SK-N-SH treated with all-trans-retinoic acid at 6 μM for 48 hours (cell line): ENCODE data around the gene KCNK6.
A peak's percentile ranks its signal among the peaks of the same experiment; 100 is the strongest.

Source experiments
- ATAC-seq: fragments of 200-7000 bp; cut with Tn5 transposase; 3 replicates; pipeline ENCODE4 v1.9.1; 2020; ENCODE audit warnings: mild to moderate bottlenecking, moderate library complexity
- BACH2 ChIP-seq: fragments of 250-450 bp; sonication (Bioruptor Pico); IDR thresholded peaks from 2 replicates; pipeline ENCODE4 v1.9.0; 2021; ENCODE audit warnings: mild to moderate bottlenecking, borderline replicate concordance
- CSDC2 ChIP-seq: fragments of 250-450 bp; sonication (Bioruptor Pico); IDR thresholded peaks from 2 replicates; pipeline ENCODE4 v1.5.0; 2020; ENCODE audit warnings: mild to moderate bottlenecking, moderate library complexity
- ESRRG ChIP-seq: fragments of 250-450 bp; sonication (Bioruptor Pico); IDR thresholded peaks from 2 replicates; pipeline ENCODE4 v1.6.1; 2021; ENCODE audit warnings: mild to moderate bottlenecking
- GLIS3 ChIP-seq: fragments of 250-450 bp; sonication (Bioruptor Pico); IDR thresholded peaks from 2 replicates; pipeline ENCODE4 v1.5.0; 2020; ENCODE audit warnings: mild to moderate bottlenecking, moderate library complexity
- ISL1 ChIP-seq: fragments of 250-450 bp; sonication (Bioruptor Pico); IDR thresholded peaks from 2 replicates; pipeline ENCODE4 v2.1.2; 2022; ENCODE audit warnings: mild to moderate bottlenecking, moderate library complexity
- OSR1 ChIP-seq: fragments of 250-450 bp; sonication (Bioruptor Pico); IDR thresholded peaks from 2 replicates; pipeline ENCODE4 v1.8.0; 2022; ENCODE audit warnings: moderate library complexity, mild to moderate bottlenecking, inconsistent platforms
- PATZ1 ChIP-seq: fragments of 250-450 bp; sonication (Bioruptor Pico); IDR thresholded peaks from 2 replicates; pipeline ENCODE4 v1.8.0; 2020; ENCODE audit warnings: mild to moderate bottlenecking, moderate library complexity, borderline replicate concordance
- RARB ChIP-seq: fragments of 250-450 bp; sonication (Bioruptor Pico); IDR thresholded peaks from 2 replicates; pipeline ENCODE4 v1.8.0; 2021; ENCODE audit warnings: mild to moderate bottlenecking, moderate library complexity
- SNAI2 ChIP-seq: fragments of 250-450 bp; sonication (Bioruptor Pico); IDR thresholded peaks from 2 replicates; pipeline ENCODE4 v1.5.0; 2020; ENCODE audit warnings: mild to moderate bottlenecking, moderate library complexity
- TCF4 ChIP-seq: fragments of 250-450 bp; sonication (Bioruptor Pico); IDR thresholded peaks from 2 replicates; pipeline ENCODE4 v1.8.0; 2021; ENCODE audit warnings: mild to moderate bottlenecking, moderate library complexity, borderline replicate concordance
- ZC3H10 ChIP-seq: fragments of 250-450 bp; sonication (Bioruptor Pico); IDR thresholded peaks from 2 replicates; pipeline ENCODE4 v1.5.1; 2021; ENCODE audit warnings: mild to moderate bottlenecking, moderate library complexity
- ZFP3 ChIP-seq: fragments of 250-450 bp; sonication (Bioruptor Pico); IDR thresholded peaks from 2 replicates; pipeline ENCODE4 v1.5.0; 2020; ENCODE audit warnings: mild to moderate bottlenecking, moderate library complexity
- ZFP30 ChIP-seq: fragments of 450-650 bp; formaldehyde crosslinking; IDR thresholded peaks from 2 replicates; pipeline ENCODE4 v1.5.0; 2022; ENCODE audit warnings: mild to moderate bottlenecking, moderate library complexity
- ZNF565 ChIP-seq: fragments of 450-650 bp; formaldehyde crosslinking; conservative IDR thresholded peaks from 2 replicates; pipeline ENCODE4 v1.5.0; 2020; ENCODE audit warnings: low read depth, mild to moderate bottlenecking, moderate library complexity
- ZNF70 ChIP-seq: fragments of 450-650 bp; formaldehyde crosslinking; IDR thresholded peaks from 2 replicates; pipeline ENCODE4 v1.5.0; 2020; ENCODE audit warnings: mild to moderate bottlenecking, moderate library complexity
- ZNF8 ChIP-seq: fragments of 450-650 bp; formaldehyde crosslinking; IDR thresholded peaks from 2 replicates; pipeline ENCODE4 v1.5.0; 2020; ENCODE audit warnings: mild to moderate bottlenecking, moderate library complexity
- TF ChIP-seq, protein P1 (sequence below): fragments of 250-450 bp; sonication (Bioruptor Pico); IDR thresholded peaks from 2 replicates; pipeline ENCODE4 v1.5.1; 2021; ENCODE audit warnings: mild to moderate bottlenecking, moderate library complexity
- TF ChIP-seq, protein P2 (sequence below): fragments of 250-450 bp; sonication (Bioruptor Pico); IDR thresholded peaks from 2 replicates; pipeline ENCODE4 v1.8.0; 2021; ENCODE audit warnings: low read depth, mild to moderate bottlenecking, moderate library complexity, borderline replicate concordance
- TF ChIP-seq, protein P3 (sequence below): fragments of 250-450 bp; sonication (Bioruptor Pico); IDR thresholded peaks from 2 replicates; pipeline ENCODE4 v1.5.1; 2020; ENCODE audit warnings: low read depth, mild to moderate bottlenecking, moderate library complexity

KCNK6 gene

DNA sequence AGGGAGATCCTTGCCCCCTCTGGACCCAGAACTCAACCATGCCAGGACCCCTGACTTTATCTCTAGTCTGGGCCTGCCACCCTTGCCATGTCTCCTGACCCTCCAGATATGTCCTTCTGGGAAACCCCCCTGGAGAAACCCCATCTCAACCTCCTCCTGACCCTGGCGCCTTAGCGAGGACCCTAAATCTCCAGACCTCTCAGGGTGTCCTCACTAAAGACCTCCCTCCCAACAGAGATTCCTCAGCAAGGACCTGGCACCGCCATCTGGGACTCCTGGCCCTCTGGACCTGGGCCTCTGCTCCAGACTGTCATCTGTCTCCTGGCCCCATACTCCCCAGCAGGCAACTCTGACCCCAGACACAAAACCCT lies 1.3 kb downstream of the KCNK6 start:
- ATAC-seq = no peak
- TF ChIP-seq ZNF70 (CRISPR knock-in tag) = no peak
- TF ChIP-seq PATZ1 (CRISPR knock-in tag) = no peak
- TF ChIP-seq ESRRG (CRISPR knock-in tag) = no peak

GRCh38 chr19:38321646-38322196 lies 2.1 kb downstream of the KCNK6 start:
- peak; percentile 19; the same call in 1 of the 3 replicates for ATAC-seq
- TF ChIP-seq ISL1 (CRISPR knock-in tag) (peak; percentile 38; the same call in 1 of the 2 replicates), ESRRG (CRISPR knock-in tag) (no peak), PATZ1 (CRISPR knock-in tag) (peak; percentile 60; the same call in 1 of the 2 replicates)

- no peak for ATAC-seq
- TF ChIP-seq BACH2 = no peak
- TF ChIP-seq, protein P1, sequence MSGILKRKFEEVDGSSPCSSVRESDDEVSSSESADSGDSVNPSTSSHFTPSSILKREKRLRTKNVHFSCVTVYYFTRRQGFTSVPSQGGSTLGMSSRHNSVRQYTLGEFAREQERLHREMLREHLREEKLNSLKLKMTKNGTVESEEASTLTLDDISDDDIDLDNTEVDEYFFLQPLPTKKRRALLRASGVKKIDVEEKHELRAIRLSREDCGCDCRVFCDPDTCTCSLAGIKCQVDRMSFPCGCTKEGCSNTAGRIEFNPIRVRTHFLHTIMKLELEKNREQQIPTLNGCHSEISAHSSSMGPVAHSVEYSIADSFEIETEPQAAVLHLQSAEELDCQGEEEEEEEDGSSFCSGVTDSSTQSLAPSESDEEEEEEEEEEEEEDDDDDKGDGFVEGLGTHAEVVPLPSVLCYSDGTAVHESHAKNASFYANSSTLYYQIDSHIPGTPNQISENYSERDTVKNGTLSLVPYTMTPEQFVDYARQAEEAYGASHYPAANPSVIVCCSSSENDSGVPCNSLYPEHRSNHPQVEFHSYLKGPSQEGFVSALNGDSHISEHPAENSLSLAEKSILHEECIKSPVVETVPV = no peak
- TF ChIP-seq ZFP30 = no peak
These were observed 3.6 kb downstream of the KCNK6 start for GRCh38 chr19:38323291-38323690.

DNA sequence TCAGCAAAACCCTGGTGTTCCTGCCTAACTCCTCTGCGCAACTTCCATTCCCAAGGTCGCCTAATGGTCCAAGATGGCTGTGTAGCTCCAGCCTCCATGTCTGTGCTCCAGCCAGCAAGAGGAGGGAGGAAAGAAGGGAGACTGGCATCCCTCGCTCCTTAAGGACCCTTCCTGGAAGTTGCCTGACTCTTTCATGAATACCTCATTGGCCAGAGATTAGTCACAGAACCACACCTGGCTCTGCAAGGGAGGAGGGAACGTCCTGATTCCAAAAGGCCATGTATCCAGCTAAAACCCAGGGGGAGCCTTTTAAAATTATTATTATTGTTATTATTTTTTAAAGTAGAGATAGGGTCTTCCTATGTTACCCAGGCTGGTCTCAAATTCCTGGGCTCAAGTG lies 4.8 kb downstream of the KCNK6 start:
- ATAC-seq = no peak
- no peak for TF ChIP-seq BACH2
- no peak for TF ChIP-seq ZNF8 (CRISPR knock-in tag)
- TF ChIP-seq ZNF70 (CRISPR knock-in tag) = no peak
- TF ChIP-seq, protein P1 = no peak
- no peak for TF ChIP-seq OSR1
- TF ChIP-seq, protein P2, sequence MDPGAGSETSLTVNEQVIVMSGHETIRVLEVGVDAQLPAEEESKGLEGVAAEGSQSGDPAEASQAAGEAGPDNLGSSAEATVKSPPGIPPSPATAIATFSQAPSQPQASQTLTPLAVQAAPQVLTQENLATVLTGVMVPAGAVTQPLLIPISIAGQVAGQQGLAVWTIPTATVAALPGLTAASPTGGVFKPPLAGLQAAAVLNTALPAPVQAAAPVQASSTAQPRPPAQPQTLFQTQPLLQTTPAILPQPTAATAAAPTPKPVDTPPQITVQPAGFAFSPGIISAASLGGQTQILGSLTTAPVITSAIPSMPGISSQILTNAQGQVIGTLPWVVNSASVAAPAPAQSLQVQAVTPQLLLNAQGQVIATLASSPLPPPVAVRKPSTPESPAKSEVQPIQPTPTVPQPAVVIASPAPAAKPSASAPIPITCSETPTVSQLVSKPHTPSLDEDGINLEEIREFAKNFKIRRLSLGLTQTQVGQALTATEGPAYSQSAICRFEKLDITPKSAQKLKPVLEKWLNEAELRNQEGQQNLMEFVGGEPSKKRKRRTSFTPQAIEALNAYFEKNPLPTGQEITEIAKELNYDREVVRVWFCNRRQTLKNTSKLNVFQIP (CRISPR knock-in tag) = no peak
- no peak for TF ChIP-seq ZNF565 (CRISPR knock-in tag)
- TF ChIP-seq, protein P3, sequence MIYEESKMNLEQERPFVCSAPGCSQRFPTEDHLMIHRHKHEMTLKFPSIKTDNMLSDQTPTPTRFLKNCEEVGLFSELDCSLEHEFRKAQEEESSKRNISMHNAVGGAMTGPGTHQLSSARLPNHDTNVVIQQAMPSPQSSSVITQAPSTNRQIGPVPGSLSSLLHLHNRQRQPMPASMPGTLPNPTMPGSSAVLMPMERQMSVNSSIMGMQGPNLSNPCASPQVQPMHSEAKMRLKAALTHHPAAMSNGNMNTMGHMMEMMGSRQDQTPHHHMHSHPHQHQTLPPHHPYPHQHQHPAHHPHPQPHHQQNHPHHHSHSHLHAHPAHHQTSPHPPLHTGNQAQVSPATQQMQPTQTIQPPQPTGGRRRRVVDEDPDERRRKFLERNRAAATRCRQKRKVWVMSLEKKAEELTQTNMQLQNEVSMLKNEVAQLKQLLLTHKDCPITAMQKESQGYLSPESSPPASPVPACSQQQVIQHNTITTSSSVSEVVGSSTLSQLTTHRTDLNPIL = no peak
- no peak for TF ChIP-seq CSDC2
- TF ChIP-seq TCF4 (CRISPR knock-in tag) = no peak
- no peak for TF ChIP-seq SNAI2 (CRISPR knock-in tag)
- no peak for TF ChIP-seq ZC3H10 (CRISPR knock-in tag)
- TF ChIP-seq RARB = no peak
- no peak for TF ChIP-seq ESRRG (CRISPR knock-in tag)
- no peak for TF ChIP-seq ZFP30
- no peak for TF ChIP-seq GLIS3 (CRISPR knock-in tag)
- no peak for TF ChIP-seq ZFP3
